Measurements from ENCODE around the gene LIF. TPM values are rescaled to one million over a fixed set of nuclear protein-coding genes. Genes with fewer than 3 reads are reported as not detected.

The LIF gene
- 10 to 100 TPM in 1 of 2 donors, 1 to 10 TPM in 1; 9.5 to 12.5 TPM for total RNA-seq

- intact Hi-C loops (cut with DNase I) = no loop called here
- H3K36me3 ChIP-seq = no peaks in the 10 kb centered on the region
- H3K9me3 ChIP-seq = no peaks in the 10 kb centered on the region
- peak within 1 kb of the TSS; percentile 82 for H3K27ac ChIP-seq
- peak; percentile 42 for DNase-seq
- TF ChIP-seq, protein P1, sequence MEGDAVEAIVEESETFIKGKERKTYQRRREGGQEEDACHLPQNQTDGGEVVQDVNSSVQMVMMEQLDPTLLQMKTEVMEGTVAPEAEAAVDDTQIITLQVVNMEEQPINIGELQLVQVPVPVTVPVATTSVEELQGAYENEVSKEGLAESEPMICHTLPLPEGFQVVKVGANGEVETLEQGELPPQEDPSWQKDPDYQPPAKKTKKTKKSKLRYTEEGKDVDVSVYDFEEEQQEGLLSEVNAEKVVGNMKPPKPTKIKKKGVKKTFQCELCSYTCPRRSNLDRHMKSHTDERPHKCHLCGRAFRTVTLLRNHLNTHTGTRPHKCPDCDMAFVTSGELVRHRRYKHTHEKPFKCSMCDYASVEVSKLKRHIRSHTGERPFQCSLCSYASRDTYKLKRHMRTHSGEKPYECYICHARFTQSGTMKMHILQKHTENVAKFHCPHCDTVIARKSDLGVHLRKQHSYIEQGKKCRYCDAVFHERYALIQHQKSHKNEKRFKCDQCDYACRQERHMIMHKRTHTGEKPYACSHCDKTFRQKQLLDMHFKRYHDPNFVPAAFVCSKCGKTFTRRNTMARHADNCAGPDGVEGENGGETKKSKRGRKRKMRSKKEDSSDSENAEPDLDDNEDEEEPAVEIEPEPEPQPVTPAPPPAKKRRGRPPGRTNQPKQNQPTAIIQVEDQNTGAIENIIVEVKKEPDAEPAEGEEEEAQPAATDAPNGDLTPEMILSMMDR (IDR thresholded peaks at IDR 0.05) = no peak
- peak within 1 kb of the TSS; percentile 61 to 78 for H3K9ac ChIP-seq (ENCODE audit: low read depth in 2 of 2, low read length in 2 of 2)
- H3K4me1 ChIP-seq = peaks cover 13% of the 10 kb centered on the region
- peak within 1 kb of the TSS; percentile 61 for H3K4me3 ChIP-seq
- H3K27me3 ChIP-seq = peaks cover 6% of the 10 kb centered on the region
Measured at GRCh38 chr22:30245985-30246813, at the start of gene LIF. Gene LIF, minus strand, starts transcription at chr22:30246759. Its CDS starts 64 bp downstream, at chr22:30246695.

- TF ChIP-seq, protein P1 (IDR thresholded peaks at IDR 0.05) = no peak
- no peaks in the 10 kb centered on the region for H3K4me1 ChIP-seq
- no peak for DNase-seq
- no peak overlapping the region for H3K27ac ChIP-seq
- peaks cover 21% of the 10 kb centered on the region for H3K36me3 ChIP-seq
- H3K4me3 ChIP-seq = no peak overlapping the region
- no peaks in the 10 kb centered on the region for H3K27me3 ChIP-seq
- no peaks in the 10 kb centered on the region for H3K9me3 ChIP-seq
- intact Hi-C loops (cut with DNase I) = no loop called here
- no peak overlapping the region for H3K9ac ChIP-seq (ENCODE audit: low read depth in 2 of 2, low read length in 2 of 2)
Measured at GRCh38 chr22:30296324-30296723, 49.8 kb upstream of the LIF start.

- no peak for DNase-seq
- H3K9me3 ChIP-seq = no peaks in the 10 kb centered on the region
- H3K4me1 ChIP-seq = peaks cover under 1% of the 10 kb centered on the region
- H3K27me3 ChIP-seq = no peaks in the 10 kb centered on the region
- intact Hi-C loops (cut with DNase I) = no loop called here
- H3K9ac ChIP-seq (ENCODE audit: low read depth in 2 of 2, low read length in 2 of 2) = no peak overlapping the region
- H3K27ac ChIP-seq = no peak overlapping the region
- TF ChIP-seq, protein P1 (IDR thresholded peaks at IDR 0.05) = no peak
- peaks cover 21% of the 10 kb centered on the region for H3K36me3 ChIP-seq
- no peak overlapping the region for H3K4me3 ChIP-seq
Measured at GRCh38 chr22:30295576-30295975, 49.0 kb upstream of the LIF start.

- intact Hi-C loops (cut with DNase I) = no loop called here
- TF ChIP-seq, protein P1 (IDR thresholded peaks at IDR 0.05) = no peak
- peaks cover 6% of the 10 kb centered on the region for H3K4me1 ChIP-seq
- H3K9ac ChIP-seq (ENCODE audit: low read depth in 2 of 2, low read length in 2 of 2) = no peak overlapping the region
- no peak overlapping the region for H3K27ac ChIP-seq
- no peaks in the 10 kb centered on the region for H3K27me3 ChIP-seq
- no peak for DNase-seq
- no peaks in the 10 kb centered on the region for H3K9me3 ChIP-seq
- peaks cover 15% of the 10 kb centered on the region for H3K36me3 ChIP-seq
- H3K4me3 ChIP-seq = no peak overlapping the region
Measured at GRCh38 chr22:30294830-30295229, 48.3 kb upstream of the LIF start.

- Histone ChIP-seq H3K27me3 (no peaks in the 10 kb centered on the region), H3K4me3 (no peak overlapping the region), H3K27ac (no peak overlapping the region), H3K4me1 (peaks cover 6% of the 10 kb centered on the region), H3K36me3 (peaks cover 8% of the 10 kb centered on the region), H3K9me3 (no peaks in the 10 kb centered on the region), H3K9ac (ENCODE audit: low read depth in 2 of 2, low read length in 2 of 2) (no peak overlapping the region)
- intact Hi-C loops (cut with DNase I) = no loop called here
- no peak for DNase-seq
- TF ChIP-seq, protein P1 (IDR thresholded peaks at IDR 0.05) = no peak
Measured at GRCh38 chr22:30294066-30294465, 47.5 kb upstream of the LIF start.
